HEK293 (cell line): Measurements from ENCODE around the gene HJURP.

Experiments used
- PRDM1 ChIP-seq: fragments of 450-650 bp; formaldehyde crosslinking; IDR thresholded peaks from 2 replicates; pipeline ENCODE4; 2016; ENCODE audit warnings: missing biosample characterization, missing genetic modification characterization
- TF ChIP-seq, protein P1 (sequence below): fragments of 450-650 bp; formaldehyde crosslinking; IDR thresholded peaks from 2 replicates; pipeline ENCODE4 v1.5.1; 2016; ENCODE audit warnings: missing biosample characterization, missing genetic modification characterization
- TF ChIP-seq, protein P2 (sequence below): fragments of 450-650 bp; formaldehyde crosslinking; IDR thresholded peaks from 2 replicates; pipeline ENCODE4 v1.5.1; 2016; ENCODE audit warnings: missing biosample characterization, missing genetic modification characterization

DNA sequence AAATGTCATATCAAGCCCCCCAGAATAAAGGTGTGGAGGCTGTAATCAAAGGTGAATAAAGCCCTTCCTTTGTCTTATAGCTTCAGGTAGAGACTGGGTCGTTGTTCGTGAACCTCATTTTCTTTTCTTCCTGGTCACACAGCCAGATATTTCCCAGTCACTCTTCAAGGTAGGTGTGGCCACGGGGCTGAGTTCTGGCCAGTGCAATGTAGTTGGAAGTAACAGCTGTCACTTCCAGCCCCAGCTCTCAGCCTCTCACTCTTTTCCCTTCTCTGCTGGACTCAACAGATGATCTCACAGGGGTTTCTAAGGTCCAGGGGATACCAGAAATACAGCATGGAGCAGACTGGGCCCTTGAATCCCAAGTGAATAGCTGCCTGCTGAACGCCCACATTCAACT, 47.0 kb upstream of the HJURP start:
- no peak for TF ChIP-seq PRDM1 (tag by site-specific recombination)
- TF ChIP-seq, protein P1, sequence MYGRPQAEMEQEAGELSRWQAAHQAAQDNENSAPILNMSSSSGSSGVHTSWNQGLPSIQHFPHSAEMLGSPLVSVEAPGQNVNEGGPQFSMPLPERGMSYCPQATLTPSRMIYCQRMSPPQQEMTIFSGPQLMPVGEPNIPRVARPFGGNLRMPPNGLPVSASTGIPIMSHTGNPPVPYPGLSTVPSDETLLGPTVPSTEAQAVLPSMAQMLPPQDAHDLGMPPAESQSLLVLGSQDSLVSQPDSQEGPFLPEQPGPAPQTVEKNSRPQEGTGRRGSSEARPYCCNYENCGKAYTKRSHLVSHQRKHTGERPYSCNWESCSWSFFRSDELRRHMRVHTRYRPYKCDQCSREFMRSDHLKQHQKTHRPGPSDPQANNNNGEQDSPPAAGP (tag by site-specific recombination), result no peak
- TF ChIP-seq, protein P2, sequence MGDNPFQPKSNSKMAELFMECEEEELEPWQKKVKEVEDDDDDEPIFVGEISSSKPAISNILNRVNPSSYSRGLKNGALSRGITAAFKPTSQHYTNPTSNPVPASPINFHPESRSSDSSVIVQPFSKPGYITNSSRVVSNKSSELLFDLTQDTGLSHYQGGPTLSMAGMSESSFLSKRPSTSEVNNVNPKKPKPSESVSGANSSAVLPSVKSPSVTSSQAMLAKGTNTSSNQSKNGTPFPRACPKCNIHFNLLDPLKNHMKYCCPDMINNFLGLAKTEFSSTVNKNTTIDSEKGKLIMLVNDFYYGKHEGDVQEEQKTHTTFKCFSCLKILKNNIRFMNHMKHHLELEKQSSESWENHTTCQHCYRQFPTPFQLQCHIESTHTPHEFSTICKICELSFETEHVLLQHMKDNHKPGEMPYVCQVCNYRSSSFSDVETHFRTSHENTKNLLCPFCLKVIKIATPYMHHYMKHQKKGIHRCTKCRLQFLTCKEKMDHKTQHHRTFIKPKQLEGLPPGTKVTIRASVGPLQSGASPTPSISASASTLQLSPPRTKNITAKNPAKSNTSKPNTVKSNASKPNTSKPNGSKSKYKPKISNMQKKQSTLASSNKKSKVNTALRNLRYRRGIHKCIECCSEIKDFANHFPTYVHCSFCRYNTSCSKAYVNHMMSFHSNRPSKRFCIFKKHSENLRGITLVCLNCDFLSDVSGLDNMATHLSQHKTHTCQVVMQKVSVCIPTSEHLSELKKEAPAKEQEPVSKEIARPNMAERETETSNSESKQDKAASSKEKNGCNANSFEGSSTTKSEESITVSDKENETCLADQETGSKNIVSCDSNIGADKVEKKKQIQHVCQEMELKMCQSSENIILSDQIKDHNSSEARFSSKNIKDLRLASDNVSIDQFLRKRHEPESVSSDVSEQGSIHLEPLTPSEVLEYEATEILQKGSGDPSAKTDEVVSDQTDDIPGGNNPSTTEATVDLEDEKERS (tag by site-specific recombination), result no peak
